ENCODE results near the gene STAB2. TPM values are rescaled to one million over a fixed set of nuclear protein-coding genes. Genes with fewer than 3 reads are reported as not detected.

The STAB2 gene
- polyA plus RNA-seq, 3 donors = not detected

DNA sequence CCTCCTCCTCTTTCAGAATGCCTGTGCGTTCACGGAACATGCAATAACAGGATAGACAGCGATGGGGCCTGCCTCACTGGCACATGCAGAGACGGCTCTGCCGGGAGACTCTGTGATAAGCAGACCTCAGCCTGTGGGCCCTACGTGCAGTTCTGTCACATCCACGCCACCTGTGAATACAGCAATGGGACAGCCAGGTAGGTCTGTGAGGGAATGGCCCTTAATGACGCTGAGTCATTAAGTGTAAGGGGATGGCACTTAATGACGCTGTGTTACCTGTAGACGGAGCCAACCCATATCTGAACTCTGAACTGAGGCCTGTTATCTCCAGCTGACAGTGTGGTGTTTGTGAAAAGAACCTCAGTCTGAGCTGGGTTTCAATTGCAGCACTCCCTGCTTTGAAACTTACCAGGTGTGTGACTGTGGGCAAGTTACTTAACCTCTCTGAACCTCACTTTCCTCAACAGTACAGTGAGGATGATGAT is 86.9 kb downstream of the STAB2 start:
- 100% methylated on average over 8 of the region's 10 CpGs for WGBS (ENCODE audit: insufficient coverage)
- Mint-ChIP-seq H3K9me3 (no peaks in the 10 kb centered on the region), H3K36me3 (no peaks in the 10 kb centered on the region), H3K4me3 (no peak overlapping the region), H3K27ac (no peak overlapping the region), H3K27me3 (ENCODE audit: low read depth in 3 of 3) (peaks cover 2 to 6% (median 3%) of the 10 kb centered on the region in 3 donors), H3K4me1 (no peaks in the 10 kb centered on the region)
- H3K4me2 ChIP-seq (replicated peaks; ENCODE audit: extremely low read depth, low read length, poor library complexity, severe bottlenecking) = no peak overlapping the region
- H3K27me3 ChIP-seq (ENCODE audit: control insufficient read depth in 2 of 2, insufficient read depth in 2 of 2, low read length in 2 of 2) = no peaks in the 10 kb centered on the region
- TF ChIP-seq, protein P1, sequence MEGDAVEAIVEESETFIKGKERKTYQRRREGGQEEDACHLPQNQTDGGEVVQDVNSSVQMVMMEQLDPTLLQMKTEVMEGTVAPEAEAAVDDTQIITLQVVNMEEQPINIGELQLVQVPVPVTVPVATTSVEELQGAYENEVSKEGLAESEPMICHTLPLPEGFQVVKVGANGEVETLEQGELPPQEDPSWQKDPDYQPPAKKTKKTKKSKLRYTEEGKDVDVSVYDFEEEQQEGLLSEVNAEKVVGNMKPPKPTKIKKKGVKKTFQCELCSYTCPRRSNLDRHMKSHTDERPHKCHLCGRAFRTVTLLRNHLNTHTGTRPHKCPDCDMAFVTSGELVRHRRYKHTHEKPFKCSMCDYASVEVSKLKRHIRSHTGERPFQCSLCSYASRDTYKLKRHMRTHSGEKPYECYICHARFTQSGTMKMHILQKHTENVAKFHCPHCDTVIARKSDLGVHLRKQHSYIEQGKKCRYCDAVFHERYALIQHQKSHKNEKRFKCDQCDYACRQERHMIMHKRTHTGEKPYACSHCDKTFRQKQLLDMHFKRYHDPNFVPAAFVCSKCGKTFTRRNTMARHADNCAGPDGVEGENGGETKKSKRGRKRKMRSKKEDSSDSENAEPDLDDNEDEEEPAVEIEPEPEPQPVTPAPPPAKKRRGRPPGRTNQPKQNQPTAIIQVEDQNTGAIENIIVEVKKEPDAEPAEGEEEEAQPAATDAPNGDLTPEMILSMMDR (IDR thresholded peaks at IDR 0.05) = no peak
- no peak overlapping the region for H3K9ac ChIP-seq (ENCODE audit: insufficient read depth, low read length, poor library complexity, severe bottlenecking)
- H3K27ac ChIP-seq (ENCODE audit: low read depth in 1 of 2, low read length in 2 of 2) = no peak overlapping the region
- intact Hi-C loops (cut with micrococcal nuclease) = no loop called here
- no peaks in the 10 kb centered on the region for H3K9me3 ChIP-seq (replicated peaks in 1 of 2; ENCODE audit: control insufficient read depth in 1 of 2, insufficient read depth in 1 of 2, low read length in 2 of 2)
- H3K4me3 ChIP-seq (replicated peaks in 1 of 3; ENCODE audit: low read depth in 2 of 3, low read length in 3 of 3) = no peak overlapping the region
- no peak for DNase-seq
- no peaks in the 10 kb centered on the region for H3K4me1 ChIP-seq (ENCODE audit: control insufficient read depth in 1 of 2, insufficient read depth in 2 of 2, low read length in 2 of 2)
- H4K20me1 ChIP-seq (ENCODE audit: insufficient read depth, low read length) = no peaks in the 10 kb centered on the region
- H2AFZ ChIP-seq (ENCODE audit: insufficient read depth, low read depth, low read length, poor library complexity, severe bottlenecking) = no peak overlapping the region
- H3K36me3 ChIP-seq (replicated peaks in 1 of 2; ENCODE audit: control insufficient read depth in 1 of 2, insufficient read depth in 2 of 2, low read length in 2 of 2) = no peaks in the 10 kb centered on the region
- H3K79me2 ChIP-seq (ENCODE audit: insufficient read depth, low read length) = no peaks in the 10 kb centered on the region

DNA sequence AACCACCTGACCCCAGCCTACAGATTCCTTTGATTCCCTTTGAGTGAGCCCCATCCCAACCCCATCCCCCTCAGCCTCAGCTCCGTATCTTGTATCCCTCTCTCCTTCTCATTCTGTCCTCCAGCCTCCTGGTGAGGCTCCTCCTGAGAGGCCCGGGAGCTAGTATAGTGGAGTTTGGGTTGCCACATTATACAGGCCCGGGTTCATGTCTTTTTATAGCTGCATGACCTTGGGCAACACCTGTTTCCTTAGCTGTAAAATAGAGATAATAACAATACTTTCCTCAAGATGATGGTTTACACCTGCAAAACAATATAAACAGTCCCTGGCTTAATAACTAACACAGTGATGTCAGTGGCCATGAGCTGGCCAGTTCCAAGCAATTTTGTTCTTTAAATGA is 89.8 kb downstream of the STAB2 start:
- no CpG with 5 or more reads among the region's 3 CpGs for WGBS (ENCODE audit: insufficient coverage)
- H2AFZ ChIP-seq (ENCODE audit: insufficient read depth, low read depth, low read length, poor library complexity, severe bottlenecking) = no peak overlapping the region
- no peak overlapping the region for H3K4me3 ChIP-seq (replicated peaks in 1 of 3; ENCODE audit: low read depth in 2 of 3, low read length in 3 of 3)
- H3K27ac ChIP-seq (ENCODE audit: low read depth in 1 of 2, low read length in 2 of 2) = no peak overlapping the region
- peaks cover 0 to 3% (median 0%) of the 10 kb centered on the region in 7 donors for H3K9me3 Mint-ChIP-seq
- H3K9me3 ChIP-seq (replicated peaks in 1 of 2; ENCODE audit: control insufficient read depth in 1 of 2, insufficient read depth in 1 of 2, low read length in 2 of 2) = no peaks in the 10 kb centered on the region
- H3K4me2 ChIP-seq (replicated peaks; ENCODE audit: extremely low read depth, low read length, poor library complexity, severe bottlenecking) = no peak overlapping the region
- no peaks in the 10 kb centered on the region for H3K4me1 ChIP-seq (ENCODE audit: control insufficient read depth in 1 of 2, insufficient read depth in 2 of 2, low read length in 2 of 2)
- DNase-seq = no peak
- H3K4me3 Mint-ChIP-seq = no peak overlapping the region
- TF ChIP-seq, protein P1 (IDR thresholded peaks at IDR 0.05) = no peak
- H3K27me3 Mint-ChIP-seq (ENCODE audit: low read depth in 3 of 3) = peaks cover 3 to 5% (median 3%) of the 10 kb centered on the region in 3 donors
- H3K36me3 Mint-ChIP-seq = no peaks in the 10 kb centered on the region
- intact Hi-C loops (cut with micrococcal nuclease) = no loop called here
- no peaks in the 10 kb centered on the region for H3K36me3 ChIP-seq (replicated peaks in 1 of 2; ENCODE audit: control insufficient read depth in 1 of 2, insufficient read depth in 2 of 2, low read length in 2 of 2)
- H3K27me3 ChIP-seq (ENCODE audit: control insufficient read depth in 2 of 2, insufficient read depth in 2 of 2, low read length in 2 of 2) = no peaks in the 10 kb centered on the region
- no peak overlapping the region for H3K27ac Mint-ChIP-seq
- H3K4me1 Mint-ChIP-seq = no peaks in the 10 kb centered on the region
- H3K9ac ChIP-seq (ENCODE audit: insufficient read depth, low read length, poor library complexity, severe bottlenecking) = no peak overlapping the region
- no peaks in the 10 kb centered on the region for H4K20me1 ChIP-seq (ENCODE audit: insufficient read depth, low read length)
- no peaks in the 10 kb centered on the region for H3K79me2 ChIP-seq (ENCODE audit: insufficient read depth, low read length)

All from CD14-positive monocyte (primary cell).